Lower leg skin (tissue), 3 donors: ENCODE data around the gene KIF3B.

ENCODE experiments used
- POLR2A ChIP-seq, 2 donors: fragments of 450-650 bp; IDR thresholded peaks; one replicate each; pipeline ENCODE4 v1.6.1; 2016 to 2017; ENCODE audit warnings: antibody characterized with exemption in 2 of 2, mild to moderate bottlenecking in 1 of 2, moderate library complexity in 1 of 2
- TF ChIP-seq, protein P1 (sequence below), 3 donors: fragments of 450-650 bp; IDR thresholded peaks; one replicate each; pipeline ENCODE4 v1.5.1; 2016; ENCODE audit warnings: antibody characterized with exemption in 3 of 3, mild to moderate bottlenecking in 3 of 3, moderate library complexity in 2 of 3

DNA sequence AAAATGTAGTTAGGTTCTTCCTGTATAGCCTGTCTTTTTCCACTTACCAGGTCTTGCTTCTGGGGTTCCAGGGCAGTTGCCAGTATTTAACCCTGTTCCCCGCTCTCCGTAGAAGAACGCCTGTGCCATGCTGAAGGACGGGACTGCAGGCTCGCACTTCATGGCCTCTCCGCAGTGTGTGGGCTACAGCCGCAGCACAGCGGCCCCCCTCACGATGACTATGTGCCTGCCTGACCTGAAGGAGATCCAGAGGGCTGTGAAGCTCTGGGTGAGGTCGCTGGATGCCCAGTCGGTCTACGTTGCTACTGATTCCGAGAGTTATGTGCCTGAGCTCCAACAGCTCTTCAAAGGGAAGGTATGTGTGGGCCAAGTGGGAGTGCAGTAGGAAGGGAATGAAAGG lies 46.7 kb upstream of the KIF3B start:
- TF ChIP-seq, protein P1, sequence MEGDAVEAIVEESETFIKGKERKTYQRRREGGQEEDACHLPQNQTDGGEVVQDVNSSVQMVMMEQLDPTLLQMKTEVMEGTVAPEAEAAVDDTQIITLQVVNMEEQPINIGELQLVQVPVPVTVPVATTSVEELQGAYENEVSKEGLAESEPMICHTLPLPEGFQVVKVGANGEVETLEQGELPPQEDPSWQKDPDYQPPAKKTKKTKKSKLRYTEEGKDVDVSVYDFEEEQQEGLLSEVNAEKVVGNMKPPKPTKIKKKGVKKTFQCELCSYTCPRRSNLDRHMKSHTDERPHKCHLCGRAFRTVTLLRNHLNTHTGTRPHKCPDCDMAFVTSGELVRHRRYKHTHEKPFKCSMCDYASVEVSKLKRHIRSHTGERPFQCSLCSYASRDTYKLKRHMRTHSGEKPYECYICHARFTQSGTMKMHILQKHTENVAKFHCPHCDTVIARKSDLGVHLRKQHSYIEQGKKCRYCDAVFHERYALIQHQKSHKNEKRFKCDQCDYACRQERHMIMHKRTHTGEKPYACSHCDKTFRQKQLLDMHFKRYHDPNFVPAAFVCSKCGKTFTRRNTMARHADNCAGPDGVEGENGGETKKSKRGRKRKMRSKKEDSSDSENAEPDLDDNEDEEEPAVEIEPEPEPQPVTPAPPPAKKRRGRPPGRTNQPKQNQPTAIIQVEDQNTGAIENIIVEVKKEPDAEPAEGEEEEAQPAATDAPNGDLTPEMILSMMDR (IDR thresholded peaks at IDR 0.05), result no peak
- no peak for TF ChIP-seq POLR2A (IDR thresholded peaks at IDR 0.05)
